ENCODE data around the gene TMIGD1.

- TF ChIP-seq, protein P1, sequence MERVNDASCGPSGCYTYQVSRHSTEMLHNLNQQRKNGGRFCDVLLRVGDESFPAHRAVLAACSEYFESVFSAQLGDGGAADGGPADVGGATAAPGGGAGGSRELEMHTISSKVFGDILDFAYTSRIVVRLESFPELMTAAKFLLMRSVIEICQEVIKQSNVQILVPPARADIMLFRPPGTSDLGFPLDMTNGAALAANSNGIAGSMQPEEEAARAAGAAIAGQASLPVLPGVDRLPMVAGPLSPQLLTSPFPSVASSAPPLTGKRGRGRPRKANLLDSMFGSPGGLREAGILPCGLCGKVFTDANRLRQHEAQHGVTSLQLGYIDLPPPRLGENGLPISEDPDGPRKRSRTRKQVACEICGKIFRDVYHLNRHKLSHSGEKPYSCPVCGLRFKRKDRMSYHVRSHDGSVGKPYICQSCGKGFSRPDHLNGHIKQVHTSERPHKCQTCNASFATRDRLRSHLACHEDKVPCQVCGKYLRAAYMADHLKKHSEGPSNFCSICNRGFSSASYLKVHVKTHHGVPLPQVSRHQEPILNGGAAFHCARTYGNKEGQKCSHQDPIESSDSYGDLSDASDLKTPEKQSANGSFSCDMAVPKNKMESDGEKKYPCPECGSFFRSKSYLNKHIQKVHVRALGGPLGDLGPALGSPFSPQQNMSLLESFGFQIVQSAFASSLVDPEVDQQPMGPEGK (CRISPR knock-in tag; IDR thresholded peaks at IDR 0.05; ENCODE audit: borderline replicate concordance), result no peak
- TF ChIP-seq ZFP30 (CRISPR knock-in tag; IDR thresholded peaks at IDR 0.05) (no peak), ZNF70 (CRISPR knock-in tag; IDR thresholded peaks at IDR 0.05) (no peak), ZNF8 (CRISPR knock-in tag; IDR thresholded peaks at IDR 0.05) (no peak), ZFP3 (CRISPR knock-in tag; IDR thresholded peaks at IDR 0.05) (no peak), GLIS3 (CRISPR knock-in tag; IDR thresholded peaks at IDR 0.05) (no peak), ESRRG (CRISPR knock-in tag; IDR thresholded peaks at IDR 0.05) (no peak), SNAI2 (CRISPR knock-in tag; IDR thresholded peaks at IDR 0.05) (no peak), RARB (CRISPR knock-in tag; IDR thresholded peaks at IDR 0.05) (no peak), TCF4 (CRISPR knock-in tag; IDR thresholded peaks at IDR 0.05; ENCODE audit: borderline replicate concordance) (no peak)
- TF ChIP-seq, protein P2, sequence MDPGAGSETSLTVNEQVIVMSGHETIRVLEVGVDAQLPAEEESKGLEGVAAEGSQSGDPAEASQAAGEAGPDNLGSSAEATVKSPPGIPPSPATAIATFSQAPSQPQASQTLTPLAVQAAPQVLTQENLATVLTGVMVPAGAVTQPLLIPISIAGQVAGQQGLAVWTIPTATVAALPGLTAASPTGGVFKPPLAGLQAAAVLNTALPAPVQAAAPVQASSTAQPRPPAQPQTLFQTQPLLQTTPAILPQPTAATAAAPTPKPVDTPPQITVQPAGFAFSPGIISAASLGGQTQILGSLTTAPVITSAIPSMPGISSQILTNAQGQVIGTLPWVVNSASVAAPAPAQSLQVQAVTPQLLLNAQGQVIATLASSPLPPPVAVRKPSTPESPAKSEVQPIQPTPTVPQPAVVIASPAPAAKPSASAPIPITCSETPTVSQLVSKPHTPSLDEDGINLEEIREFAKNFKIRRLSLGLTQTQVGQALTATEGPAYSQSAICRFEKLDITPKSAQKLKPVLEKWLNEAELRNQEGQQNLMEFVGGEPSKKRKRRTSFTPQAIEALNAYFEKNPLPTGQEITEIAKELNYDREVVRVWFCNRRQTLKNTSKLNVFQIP (CRISPR knock-in tag; IDR thresholded peaks at IDR 0.05; ENCODE audit: borderline replicate concordance, low read depth), result no peak
Measured at GRCh38 chr17:30321314-30321713, 12.5 kb downstream of the TMIGD1 start.
